DMS153 treated with DMSO at 0.1 percent for 48 hours (cell line): ENCODE data around the gene MITF.
A peak's percentile ranks its signal among the peaks of the same experiment; 100 is the strongest.

Experiments
- DNase-seq: peaks from one replicate; lab custom pipeline; 2025; ENCODE audit not compliant: unreplicated experiment; lab: John Stamatoyannopoulos, UW

Gene MITF

GRCh38 chr3:69739204-69740102, at the start of gene MITF:
TSS of gene MITF (plus strand) at chr3:69739464. CDS start at chr3:69739598, 134 bp downstream.
- DNase-seq, result peak; percentile 8

- no peak for DNase-seq
These were observed 47.4 kb upstream of the MITF start for GRCh38 chr3:69691860-69692259.

GRCh38 chr3:69692761-69693160, 46.5 kb upstream of the MITF start:
- DNase-seq, result no peak

- no peak for DNase-seq
These were observed 43.8 kb upstream of the MITF start for GRCh38 chr3:69695443-69695842.

- DNase-seq, result no peak
These were observed 43.3 kb upstream of the MITF start for GRCh38 chr3:69695933-69696332.

- no peak for DNase-seq
These were observed 42.9 kb upstream of the MITF start for GRCh38 chr3:69696367-69696766.

GRCh38 chr3:69697381-69697780, 41.9 kb upstream of the MITF start:
- DNase-seq, result no peak

- DNase-seq, result no peak
These were observed 40.5 kb upstream of the MITF start for GRCh38 chr3:69698728-69699127.

GRCh38 chr3:69699183-69699582, 40.1 kb upstream of the MITF start:
- DNase-seq, result no peak

GRCh38 chr3:69700949-69701348, 38.3 kb upstream of the MITF start:
- no peak for DNase-seq

GRCh38 chr3:69710153-69710977, 28.9 kb upstream of the MITF start:
- no peak for DNase-seq

- DNase-seq, result no peak
These were observed 27.0 kb upstream of the MITF start for GRCh38 chr3:69712269-69712668.

- no peak for DNase-seq
These were observed 26.3 kb upstream of the MITF start for GRCh38 chr3:69712933-69713332.

GRCh38 chr3:69715204-69715603, 24.1 kb upstream of the MITF start:
- DNase-seq, result no peak

GRCh38 chr3:69716119-69716518, 23.1 kb upstream of the MITF start:
- DNase-seq, result no peak

GRCh38 chr3:69718866-69719586, 20.2 kb upstream of the MITF start:
- no peak for DNase-seq

- DNase-seq, result no peak
These were observed 19.6 kb upstream of the MITF start for GRCh38 chr3:69719587-69720122.

- DNase-seq, result no peak
These were observed 18.4 kb upstream of the MITF start for GRCh38 chr3:69720824-69721223.

- DNase-seq, result no peak
These were observed 15.9 kb upstream of the MITF start for GRCh38 chr3:69723389-69723788.

GRCh38 chr3:69724722-69725435, 14.4 kb upstream of the MITF start:
- no peak for DNase-seq
